HG03095 (cell line): ENCODE measurements around the gene SMIM28.
A peak's percentile ranks its signal among the peaks of the same experiment; 100 is the strongest.
"Not testable (repeated sequence)": the region's sequence is repeated elsewhere in the genome, so short reads cannot be mapped to it uniquely, and the experiment has no call there.

ENCODE experiments used
- ATAC-seq: cut with Tn5 transposase; IDR thresholded peaks from one replicate; pipeline ENCODE4 v1.9.1; 2021; ENCODE audit warnings: moderate library complexity; ENCODE audit not compliant: unreplicated experiment

Gene SMIM28

GRCh38 chr6:138403801-138404665 lies 26.3 kb downstream of the SMIM28 start, which contains the start of gene HEBP2:
Gene HEBP2 (plus strand): TSS chr6:138404223. CDS start chr6:138404496, 273 bp downstream.
- ATAC-seq: peak; percentile 94

- ATAC-seq: no peak
These were observed 27.1 kb downstream of the SMIM28 start for GRCh38 chr6:138404666-138405337.

GRCh38 chr6:138405816-138406413 lies 28.2 kb downstream of the SMIM28 start:
- ATAC-seq: no peak

GRCh38 chr6:138406443-138406842 lies 28.7 kb downstream of the SMIM28 start:
- no peak for ATAC-seq

- ATAC-seq: no peak
These were observed 32.5 kb downstream of the SMIM28 start for GRCh38 chr6:138410048-138410735.

GRCh38 chr6:138410972-138411880 lies 33.5 kb downstream of the SMIM28 start:
- ATAC-seq: peak; percentile 66

- ATAC-seq: no peak
These were observed 37.4 kb downstream of the SMIM28 start for GRCh38 chr6:138415125-138415524.

GRCh38 chr6:138416206-138416605 lies 38.5 kb downstream of the SMIM28 start:
- ATAC-seq: no peak

- no peak for ATAC-seq
These were observed 39.9 kb downstream of the SMIM28 start for GRCh38 chr6:138417493-138418117.

GRCh38 chr6:138418118-138418742 lies 40.5 kb downstream of the SMIM28 start:
- ATAC-seq: no peak

- ATAC-seq: no peak
These were observed 42.1 kb downstream of the SMIM28 start for GRCh38 chr6:138419766-138420165.

GRCh38 chr6:138420356-138420755 lies 42.7 kb downstream of the SMIM28 start:
- no peak for ATAC-seq

GRCh38 chr6:138421089-138421488 lies 43.4 kb downstream of the SMIM28 start:
- no peak for ATAC-seq

GRCh38 chr6:138421608-138422007 lies 43.9 kb downstream of the SMIM28 start:
- no peak for ATAC-seq

- no peak for ATAC-seq
These were observed 45.2 kb downstream of the SMIM28 start for GRCh38 chr6:138422861-138423260.

GRCh38 chr6:138424004-138424904 lies 46.5 kb downstream of the SMIM28 start:
- ATAC-seq: no peak

GRCh38 chr6:138425256-138425655 lies 47.6 kb downstream of the SMIM28 start:
- not testable (repeated sequence) for ATAC-seq

- no peak for ATAC-seq
These were observed 48.9 kb downstream of the SMIM28 start for GRCh38 chr6:138426500-138427123.
